Measurements from ENCODE around the gene TRIM67.

TRIM67 gene

GRCh38 chr1:231226156-231226555, 64.3 kb downstream of the TRIM67 start:
- TF ChIP-seq CTCF (IDR thresholded peaks at IDR 0.05; ENCODE audit: low read depth, low read length, missing control alignments): no peak
- H3K4me3 ChIP-seq (replicated peaks; ENCODE audit: low read depth, low read length): no peak overlapping the region
- DNase-seq (ENCODE audit: extremely low read depth, low read depth): no peak

GRCh38 chr1:231231511-231231910, 69.7 kb downstream of the TRIM67 start:
- DNase-seq (ENCODE audit: extremely low read depth, low read depth): no peak
- no peak for TF ChIP-seq CTCF (IDR thresholded peaks at IDR 0.05; ENCODE audit: low read depth, low read length, missing control alignments)
- H3K4me3 ChIP-seq (replicated peaks; ENCODE audit: low read depth, low read length): no peak overlapping the region

- DNase-seq (ENCODE audit: extremely low read depth, low read depth): no peak
- no peak overlapping the region for H3K4me3 ChIP-seq (replicated peaks; ENCODE audit: low read depth, low read length)
- no peak for TF ChIP-seq CTCF (IDR thresholded peaks at IDR 0.05; ENCODE audit: low read depth, low read length, missing control alignments)
Measured at GRCh38 chr1:231232870-231233734, 71.2 kb downstream of the TRIM67 start.

GRCh38 chr1:231233735-231234417, 72.0 kb downstream of the TRIM67 start:
- TF ChIP-seq CTCF (IDR thresholded peaks at IDR 0.05; ENCODE audit: low read depth, low read length, missing control alignments): no peak
- DNase-seq (ENCODE audit: extremely low read depth, low read depth): no peak
- H3K4me3 ChIP-seq (replicated peaks; ENCODE audit: low read depth, low read length): no peak overlapping the region

- no peak for DNase-seq (ENCODE audit: extremely low read depth, low read depth)
- TF ChIP-seq CTCF (IDR thresholded peaks at IDR 0.05; ENCODE audit: low read depth, low read length, missing control alignments): no peak
- no peak overlapping the region for H3K4me3 ChIP-seq (replicated peaks; ENCODE audit: low read depth, low read length)
Measured at GRCh38 chr1:231234506-231234905, 72.6 kb downstream of the TRIM67 start.

- no peak overlapping the region for H3K4me3 ChIP-seq (replicated peaks; ENCODE audit: low read depth, low read length)
- no peak for TF ChIP-seq CTCF (IDR thresholded peaks at IDR 0.05; ENCODE audit: low read depth, low read length, missing control alignments)
- no peak for DNase-seq (ENCODE audit: extremely low read depth, low read depth)
Measured at GRCh38 chr1:231235526-231236207, 73.8 kb downstream of the TRIM67 start.

Data from HFF-Myc (cell line).